GM18868 (cell line): ENCODE measurements around the gene RHPN2.
"Not testable (repeated sequence)": the region's sequence is repeated elsewhere in the genome, so short reads cannot be mapped to it uniquely, and the experiment has no call there.

ENCODE experiments used
- ATAC-seq: cut with Tn5 transposase; IDR thresholded peaks from one replicate; pipeline ENCODE4 v1.9.1; 2021; ENCODE audit warnings: mild to moderate bottlenecking, moderate library complexity; ENCODE audit not compliant: unreplicated experiment

RHPN2 gene

DNA sequence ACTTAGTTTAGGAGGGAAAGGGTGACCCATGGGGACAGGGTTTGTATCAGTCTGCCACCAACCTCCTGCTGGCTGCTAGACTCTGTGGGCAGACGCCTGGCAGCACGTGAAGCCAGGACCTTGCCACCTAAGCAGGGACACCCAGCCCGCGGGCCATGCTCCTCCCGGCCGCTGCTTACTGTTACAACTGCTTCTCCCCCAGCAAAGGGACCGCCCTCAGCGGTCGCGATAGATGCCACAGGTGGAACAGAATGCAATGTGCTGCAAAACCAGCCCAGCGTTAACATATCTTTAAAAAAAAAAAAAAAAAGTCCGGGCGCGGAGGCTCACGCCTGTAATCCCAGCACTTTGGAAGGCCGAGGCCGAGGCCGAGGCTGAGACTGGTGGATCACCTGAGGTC lies 1.9 kb upstream of the RHPN2 start:
- no peak for ATAC-seq

DNA sequence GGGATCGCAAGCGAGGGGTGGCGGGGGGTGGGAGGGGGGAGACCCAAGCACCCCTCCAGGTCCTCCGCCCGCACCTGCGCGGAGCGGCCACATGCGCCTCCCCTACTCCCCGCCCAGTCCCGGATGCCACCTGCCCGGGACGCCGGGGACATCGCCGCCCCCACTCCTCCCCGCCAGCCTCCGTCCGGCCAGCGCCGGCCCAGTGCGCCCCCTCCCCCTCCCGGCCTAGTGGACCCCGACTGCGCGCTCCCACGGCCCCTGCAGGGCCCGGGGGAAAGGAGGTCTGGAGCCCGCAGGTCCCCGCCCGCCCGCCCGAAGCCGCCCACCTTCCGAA lies 263 bp downstream of the RHPN2 start:
- ATAC-seq, result peak; percentile 63

DNA sequence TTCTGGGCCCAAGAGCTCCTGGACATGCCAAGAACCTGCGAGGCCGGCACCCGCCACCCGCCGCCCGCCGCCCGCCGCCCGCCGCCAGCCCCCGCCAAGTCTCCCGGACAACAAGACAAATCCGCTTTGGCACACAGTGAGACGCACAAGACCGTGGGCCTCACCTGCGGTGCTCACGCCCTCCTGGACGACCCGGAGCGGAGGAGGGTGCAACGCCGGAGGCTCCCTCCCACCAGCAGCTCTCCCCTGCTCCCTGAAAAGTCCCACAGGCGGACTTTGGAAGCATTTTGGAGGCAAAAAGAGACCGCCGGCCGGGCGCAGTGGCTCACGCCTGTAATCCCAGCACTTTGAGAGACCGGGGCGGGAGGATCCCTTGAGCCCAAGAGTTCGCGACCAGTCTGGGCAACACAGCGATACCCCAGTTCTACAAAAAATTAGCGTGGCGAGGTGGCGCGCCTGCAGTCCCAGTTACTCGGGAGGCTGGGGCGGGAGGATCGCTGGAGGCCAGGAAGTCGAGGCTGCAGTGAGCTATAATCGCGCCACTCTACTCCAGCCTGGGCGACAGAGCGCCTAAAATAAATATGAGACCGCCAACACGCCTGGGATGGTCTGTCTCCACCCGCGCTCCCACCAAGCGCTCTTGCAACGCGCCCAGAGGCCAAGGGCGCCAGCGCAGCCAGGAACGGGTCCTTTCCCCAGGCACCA lies 783 bp downstream of the RHPN2 start:
- no peak for ATAC-seq

DNA sequence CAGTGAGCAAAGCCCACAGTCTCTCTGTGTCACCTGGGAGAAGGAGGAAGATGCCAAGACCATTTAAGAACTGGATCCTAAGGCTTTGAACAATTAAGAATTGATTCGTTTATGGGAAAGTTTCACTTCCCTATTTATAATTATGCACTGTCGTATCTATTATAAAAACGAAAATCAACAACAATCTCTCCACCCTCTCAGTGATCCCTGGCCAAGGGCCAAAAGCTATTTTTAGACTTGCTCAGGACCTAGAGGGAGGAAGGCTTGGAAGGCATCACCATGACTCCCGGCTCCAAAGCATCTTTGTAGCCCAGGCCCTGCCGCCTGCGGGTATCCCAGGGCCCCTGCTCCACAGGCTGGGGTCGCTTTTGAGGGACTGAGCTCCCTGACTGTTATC lies 1.3 kb downstream of the RHPN2 start:
- no peak for ATAC-seq

- ATAC-seq, result no peak
Observed at GRCh38 chr19:33062902-33063301, 1.8 kb downstream of the RHPN2 start.

- ATAC-seq, result no peak
Observed at GRCh38 chr19:33060586-33060985, 4.1 kb downstream of the RHPN2 start.

DNA sequence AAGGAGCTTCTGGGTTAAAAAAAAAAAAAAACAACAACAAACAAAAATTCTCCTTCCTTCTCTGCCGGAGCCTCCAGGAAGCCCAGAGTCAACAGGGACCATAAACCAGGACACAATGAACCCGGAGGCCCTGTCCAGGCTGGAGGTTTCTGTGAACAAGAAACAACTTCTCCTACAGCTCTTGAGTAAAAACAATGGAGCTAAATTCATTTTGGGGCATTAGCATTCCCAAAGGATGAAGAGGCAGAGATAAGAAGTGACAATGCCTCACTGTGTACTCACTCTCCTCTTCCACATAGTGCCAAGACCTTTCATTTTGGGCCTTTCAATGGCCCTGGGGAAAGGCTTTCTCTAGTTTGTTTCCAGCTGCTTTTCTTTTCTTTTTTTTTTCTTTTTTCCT lies 9.0 kb downstream of the RHPN2 start:
- no peak for ATAC-seq

GRCh38 chr19:33054623-33055022 lies 10.1 kb downstream of the RHPN2 start:
- no peak for ATAC-seq

DNA sequence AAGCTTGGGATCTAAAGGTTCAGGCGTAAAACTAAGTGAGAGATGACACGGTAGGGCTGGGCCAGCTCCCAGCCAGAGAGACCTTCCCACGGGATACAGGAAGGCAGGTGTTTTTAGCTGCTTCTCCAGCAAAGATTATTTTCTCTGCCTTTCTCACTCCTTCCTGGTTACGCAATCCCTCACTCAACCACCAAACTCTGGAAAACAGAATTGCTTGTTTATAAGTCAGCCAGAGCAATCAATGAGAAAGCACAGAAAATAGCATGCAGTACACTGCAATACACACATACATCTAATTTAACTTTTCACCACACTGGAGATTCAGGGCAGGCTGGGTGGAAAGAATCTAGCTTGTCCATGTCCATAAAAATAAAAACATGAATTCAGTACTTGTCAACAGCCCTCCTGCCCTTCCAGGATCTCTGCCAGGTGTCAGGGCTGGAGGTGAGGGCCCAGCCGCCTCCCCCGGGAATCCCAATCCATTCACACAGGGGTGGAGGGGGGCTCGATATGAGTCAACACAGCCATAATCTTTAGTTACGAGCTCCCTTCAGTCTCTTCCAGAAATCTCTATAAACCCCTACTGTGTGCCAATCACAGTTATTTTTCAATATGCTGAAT lies 12.2 kb downstream of the RHPN2 start:
- ATAC-seq, result no peak

DNA sequence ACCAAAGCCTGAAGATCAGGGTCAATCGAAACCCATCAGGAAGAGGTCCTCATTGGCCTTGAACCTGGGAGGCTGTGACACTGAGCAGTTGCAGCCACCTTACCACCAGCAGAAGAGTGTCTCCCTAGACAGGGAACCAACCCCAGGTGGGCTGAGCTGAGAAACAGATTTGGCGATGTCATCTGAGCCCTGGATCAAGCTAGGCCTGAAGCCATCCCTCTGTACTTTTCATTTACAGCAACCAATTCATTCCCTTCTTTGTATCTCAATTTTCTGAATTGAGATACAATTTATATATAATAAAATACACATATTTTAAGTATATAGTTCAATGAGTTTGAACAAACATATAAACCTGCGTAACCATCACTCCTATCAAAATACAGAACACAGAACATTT lies 14.6 kb downstream of the RHPN2 start:
- no peak for ATAC-seq

DNA sequence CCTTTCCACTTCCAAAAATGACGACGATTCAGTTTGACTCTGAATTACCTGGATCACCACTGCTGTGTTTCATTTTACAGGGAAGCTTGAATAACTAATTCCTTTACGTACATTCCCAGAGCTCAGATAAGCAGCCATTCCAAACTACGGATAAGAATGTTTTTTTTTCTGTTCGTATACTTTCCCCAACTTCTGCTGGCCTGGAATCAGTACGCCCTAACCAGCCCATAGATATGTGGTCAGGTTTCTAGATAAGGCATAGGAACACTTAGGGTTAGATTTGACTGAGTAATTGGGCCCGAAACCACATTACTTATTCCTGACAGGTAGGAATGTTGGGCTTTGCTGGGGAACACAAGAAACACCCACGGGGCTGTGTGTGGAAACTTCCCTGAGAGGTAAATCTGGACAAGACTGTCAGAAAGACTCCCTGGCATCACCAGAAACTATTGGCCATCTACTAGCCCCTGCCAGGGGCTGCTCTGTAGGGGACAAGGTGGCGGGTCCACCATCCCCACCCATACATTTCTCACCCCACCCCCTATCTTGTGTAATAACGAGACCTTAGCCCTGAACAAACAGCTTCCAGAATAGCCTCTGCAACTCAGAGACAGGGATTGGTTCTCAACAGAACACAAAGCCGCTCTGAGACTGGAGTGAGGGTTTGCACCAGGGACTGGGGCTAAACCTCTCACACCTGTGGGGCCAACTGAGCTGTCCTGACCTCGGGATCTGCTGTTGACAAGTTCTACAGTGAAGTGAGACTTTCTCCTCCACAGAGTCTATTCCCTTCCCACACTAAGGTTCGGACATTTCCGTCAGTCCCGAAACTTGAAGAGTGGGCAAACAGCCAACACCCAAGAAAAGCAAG lies 15.6 kb downstream of the RHPN2 start:
- ATAC-seq, result no peak

DNA sequence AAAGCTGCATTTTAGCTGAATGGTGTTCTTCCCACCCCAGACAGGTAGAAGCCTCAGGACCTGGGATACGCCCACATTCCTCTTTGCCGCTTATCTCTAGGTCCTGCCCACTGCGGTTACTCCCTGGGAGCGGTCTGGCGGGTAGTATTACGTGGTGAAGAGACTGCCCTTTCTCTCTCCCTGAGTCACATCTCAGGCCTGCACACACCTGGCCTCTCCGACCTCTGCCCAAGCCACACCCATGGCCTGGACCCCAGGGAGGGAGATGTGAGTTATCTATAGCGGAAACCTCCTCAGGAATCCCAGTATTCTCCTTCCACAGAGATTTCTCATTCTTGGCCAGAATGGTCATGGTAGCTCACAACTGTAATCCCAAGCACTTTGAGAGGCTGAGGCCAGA lies 17.3 kb downstream of the RHPN2 start:
- ATAC-seq, result no peak

- not testable (repeated sequence) for ATAC-seq
Observed at GRCh38 chr19:33041828-33042160, 22.9 kb downstream of the RHPN2 start.

- no peak for ATAC-seq
Observed at GRCh38 chr19:33040994-33041827, 23.5 kb downstream of the RHPN2 start.

GRCh38 chr19:33039815-33040214 lies 24.9 kb downstream of the RHPN2 start:
- ATAC-seq, result no peak

- ATAC-seq, result no peak
Observed at GRCh38 chr19:33039108-33039599, 25.5 kb downstream of the RHPN2 start.

DNA sequence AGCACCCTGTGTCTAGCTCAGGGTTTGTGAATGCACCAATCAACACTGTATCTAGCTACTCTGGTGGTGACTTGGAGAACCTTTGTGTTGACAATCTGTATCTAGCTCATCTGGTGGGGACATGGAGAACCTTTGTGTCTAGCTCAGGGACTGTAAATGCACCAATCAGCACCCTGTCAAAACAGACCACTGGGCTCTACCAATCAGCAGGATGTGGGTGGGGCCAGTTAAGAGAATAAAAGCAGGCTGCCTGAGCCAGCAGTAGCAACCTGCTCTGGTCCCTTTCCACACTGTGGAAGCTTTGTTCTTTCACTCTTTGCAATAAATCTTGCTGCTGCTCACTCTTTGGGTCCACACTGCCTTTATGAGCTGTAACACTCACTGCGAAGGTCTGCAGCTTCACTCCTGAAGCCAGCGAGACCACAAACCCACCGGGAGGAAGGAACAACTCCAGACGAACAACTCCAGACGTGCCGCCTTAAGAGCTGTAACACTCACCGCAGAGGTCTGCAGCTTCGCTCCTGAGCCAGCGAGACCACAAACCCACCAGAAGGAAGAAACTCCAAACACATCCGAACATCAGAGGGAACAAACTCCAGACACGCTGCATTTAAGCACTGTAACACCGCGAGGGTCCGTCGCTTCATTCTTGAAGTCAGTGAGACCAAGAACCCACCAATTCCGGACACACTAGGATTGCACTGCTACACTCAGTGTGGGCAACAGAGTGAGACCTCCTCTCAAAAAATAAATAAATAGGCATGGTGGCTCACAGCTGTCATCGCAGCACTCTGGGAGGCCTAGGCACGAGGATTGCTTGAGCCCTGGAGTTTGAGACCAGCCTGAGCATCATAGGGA lies 27.3 kb downstream of the RHPN2 start:
- not testable (repeated sequence) for ATAC-seq

GRCh38 chr19:33036370-33037167 lies 28.1 kb downstream of the RHPN2 start:
- not testable (repeated sequence) for ATAC-seq

GRCh38 chr19:33035461-33035860 lies 29.2 kb downstream of the RHPN2 start:
- no peak for ATAC-seq
